Activated T-helper 1 cell treated with anti-CD3 and anti-CD28 coated beads, Interleukin-12 subunit alpha, Interleukin-12 subunit beta, Interleukin-2, Interleukin-4 antibody, amounts not matched to agents 30 ng/mL and 10 ng/mL and 1 ng/mL, durations not matched to agents 14 hours and 24 hours and 36 hours (primary cell): ENCODE results near the gene FRMPD4. TPM values are rescaled to one million over a fixed set of nuclear protein-coding genes. Genes with fewer than 3 reads are reported as not detected.
"Not testable (repeated sequence)": the region's sequence is repeated elsewhere in the genome, so short reads cannot be mapped to it uniquely, and the experiment has no call there.

Experiments
- DNase-seq: peaks from one replicate; pipeline ENCODE4 v3.0.0; 2021; ENCODE audit warnings: low spot score
- H3K27ac Mint-ChIP-seq: one replicate; pipeline ENCODE4 v1.8.0; 2021; ENCODE audit warnings: mild to moderate bottlenecking, mixed read lengths
- H3K27me3 Mint-ChIP-seq: one replicate; pipeline ENCODE4 v1.8.0; 2022; ENCODE audit warnings: mild to moderate bottlenecking, moderate library complexity, mixed read lengths; ENCODE audit not compliant: insufficient read depth
- H3K36me3 Mint-ChIP-seq: one replicate; pipeline ENCODE4 v1.8.0; 2021; ENCODE audit warnings: low read depth, mixed read lengths
- H3K4me1 Mint-ChIP-seq: one replicate; pipeline ENCODE4 v1.8.0; 2021; ENCODE audit warnings: low read depth, mixed read lengths
- H3K4me3 Mint-ChIP-seq: one replicate; pipeline ENCODE4 v1.8.0; 2021; ENCODE audit warnings: mild to moderate bottlenecking, moderate library complexity, mixed read lengths
- H3K9me3 Mint-ChIP-seq: one replicate; pipeline ENCODE4 v1.8.0; 2021; ENCODE audit warnings: mixed read lengths
- intact Hi-C: fragments of 100-400 bp; cut with micrococcal nuclease; formaldehyde crosslinking; loops from one replicate; pipeline ENCODE4 v1.15.1; 2024
- total RNA-seq: library from RNA; stranded (reverse); gene quantifications from 2 replicates; pipeline ENCODE4 v1.2.3, GENCODE V29; 2022

FRMPD4 gene
- total RNA-seq, 1 donor from 2014 or later, result not detected

GRCh38 chrX:12494400-12495138, 356.3 kb downstream of the FRMPD4 start:
- H3K36me3 Mint-ChIP-seq, result no peaks in the 10 kb centered on the region
- no peaks in the 10 kb centered on the region for H3K9me3 Mint-ChIP-seq
- no peaks in the 10 kb centered on the region for H3K4me1 Mint-ChIP-seq
- no peak overlapping the region for H3K4me3 Mint-ChIP-seq
- H3K27me3 Mint-ChIP-seq, result no peaks in the 10 kb centered on the region
- intact Hi-C loops, result no loop called here
- no peak for DNase-seq
- H3K27ac Mint-ChIP-seq, result no peak overlapping the region

GRCh38 chrX:12496343-12496742, 358.1 kb downstream of the FRMPD4 start:
- Mint-ChIP-seq H3K4me1 (no peaks in the 10 kb centered on the region), H3K27ac (no peak overlapping the region), H3K4me3 (no peak overlapping the region), H3K27me3 (no peaks in the 10 kb centered on the region), H3K9me3 (no peaks in the 10 kb centered on the region), H3K36me3 (no peaks in the 10 kb centered on the region)
- DNase-seq, result no peak
- intact Hi-C loops, result no loop called here

GRCh38 chrX:12497832-12498591, 359.7 kb downstream of the FRMPD4 start:
- Mint-ChIP-seq H3K27me3 (no peaks in the 10 kb centered on the region), H3K9me3 (no peaks in the 10 kb centered on the region), H3K36me3 (no peaks in the 10 kb centered on the region), H3K4me1 (no peaks in the 10 kb centered on the region), H3K27ac (no peak overlapping the region), H3K4me3 (no peak overlapping the region)
- intact Hi-C loops, result no loop called here
- DNase-seq, result no peak

GRCh38 chrX:12505127-12505526, 366.9 kb downstream of the FRMPD4 start:
- Mint-ChIP-seq H3K27ac (no peak overlapping the region), H3K36me3 (no peaks in the 10 kb centered on the region), H3K4me1 (no peaks in the 10 kb centered on the region), H3K9me3 (no peaks in the 10 kb centered on the region), H3K4me3 (no peak overlapping the region), H3K27me3 (no peaks in the 10 kb centered on the region)
- intact Hi-C loops, result no loop called here
- no peak for DNase-seq

- intact Hi-C loops, H3K27me3 Mint-ChIP-seq, H3K4me3 Mint-ChIP-seq, H3K9me3 Mint-ChIP-seq, H3K27ac Mint-ChIP-seq, DNase-seq, H3K36me3 Mint-ChIP-seq, H3K4me1 Mint-ChIP-seq: not testable (repeated sequence)
Measured at GRCh38 chrX:12515384-12515783, 377.1 kb downstream of the FRMPD4 start.

GRCh38 chrX:12526306-12526705, 388.0 kb downstream of the FRMPD4 start:
- DNase-seq, result no peak
- no peak overlapping the region for H3K4me3 Mint-ChIP-seq
- no peak overlapping the region for H3K27ac Mint-ChIP-seq
- intact Hi-C loops, result no loop called here
- H3K9me3 Mint-ChIP-seq, result no peaks in the 10 kb centered on the region
- H3K4me1 Mint-ChIP-seq, result no peaks in the 10 kb centered on the region
- no peaks in the 10 kb centered on the region for H3K27me3 Mint-ChIP-seq
- H3K36me3 Mint-ChIP-seq, result no peaks in the 10 kb centered on the region

- H3K36me3 Mint-ChIP-seq, H3K27me3 Mint-ChIP-seq, intact Hi-C loops: not testable (repeated sequence)
Measured at GRCh38 chrX:12538096-12538495, 399.8 kb downstream of the FRMPD4 start.

GRCh38 chrX:12542251-12542650, 404.0 kb downstream of the FRMPD4 start:
- DNase-seq, intact Hi-C loops, H3K36me3 Mint-ChIP-seq, H3K9me3 Mint-ChIP-seq, H3K27me3 Mint-ChIP-seq, H3K4me1 Mint-ChIP-seq, H3K27ac Mint-ChIP-seq, H3K4me3 Mint-ChIP-seq: not testable (repeated sequence)

More at GRCh38 chrX:12538096-12538495, 399.8 kb downstream of the FRMPD4 start:
- not testable (repeated sequence) for H3K4me3 Mint-ChIP-seq, DNase-seq, H3K4me1 Mint-ChIP-seq, H3K27ac Mint-ChIP-seq, H3K9me3 Mint-ChIP-seq

GRCh38 chrX:12548341-12548740, 410.1 kb downstream of the FRMPD4 start:
- no peak overlapping the region for H3K27ac Mint-ChIP-seq
- no peaks in the 10 kb centered on the region for H3K36me3 Mint-ChIP-seq
- no peak for DNase-seq
- H3K27me3 Mint-ChIP-seq, result no peaks in the 10 kb centered on the region
- intact Hi-C loops, result no loop called here
- no peak overlapping the region for H3K4me3 Mint-ChIP-seq
- no peaks in the 10 kb centered on the region for H3K4me1 Mint-ChIP-seq
- H3K9me3 Mint-ChIP-seq, result no peaks in the 10 kb centered on the region

GRCh38 chrX:12548746-12549145, 410.5 kb downstream of the FRMPD4 start:
- H3K4me1 Mint-ChIP-seq, result no peaks in the 10 kb centered on the region
- DNase-seq, result no peak
- no peaks in the 10 kb centered on the region for H3K27me3 Mint-ChIP-seq
- no peaks in the 10 kb centered on the region for H3K36me3 Mint-ChIP-seq
- intact Hi-C loops, result no loop called here
- no peak overlapping the region for H3K27ac Mint-ChIP-seq
- H3K4me3 Mint-ChIP-seq, result no peak overlapping the region
- no peaks in the 10 kb centered on the region for H3K9me3 Mint-ChIP-seq

GRCh38 chrX:12554206-12554605, 415.9 kb downstream of the FRMPD4 start:
- intact Hi-C loops, result no loop called here
- Mint-ChIP-seq H3K4me1 (no peaks in the 10 kb centered on the region), H3K36me3 (no peaks in the 10 kb centered on the region), H3K9me3 (no peaks in the 10 kb centered on the region), H3K27ac (no peak overlapping the region), H3K27me3 (no peaks in the 10 kb centered on the region), H3K4me3 (no peak overlapping the region)
- no peak for DNase-seq

GRCh38 chrX:12563121-12563520, 424.8 kb downstream of the FRMPD4 start:
- Mint-ChIP-seq H3K9me3 (no peaks in the 10 kb centered on the region), H3K36me3 (no peaks in the 10 kb centered on the region), H3K27ac (no peak overlapping the region), H3K27me3 (peaks cover 4% of the 10 kb centered on the region), H3K4me1 (no peaks in the 10 kb centered on the region), H3K4me3 (no peak overlapping the region)
- intact Hi-C loops, result no loop called here
- DNase-seq, result no peak

- no peaks in the 10 kb centered on the region for H3K4me1 Mint-ChIP-seq
- no peak overlapping the region for H3K27ac Mint-ChIP-seq
- no peaks in the 10 kb centered on the region for H3K36me3 Mint-ChIP-seq
- H3K27me3 Mint-ChIP-seq, result peaks cover 4% of the 10 kb centered on the region
- H3K9me3 Mint-ChIP-seq, result no peaks in the 10 kb centered on the region
- intact Hi-C loops, result no loop called here
- DNase-seq, result no peak
- no peak overlapping the region for H3K4me3 Mint-ChIP-seq
Measured at GRCh38 chrX:12564221-12564620, 425.9 kb downstream of the FRMPD4 start.
